GM19099 (cell line): ENCODE results near the gene RNF103.

Source experiments
- POLR2A ChIP-seq: IDR thresholded peaks from 3 replicates; pipeline ENCODE4 v1.6.1; 2011; ENCODE audit warnings: low read depth; ENCODE audit not compliant: insufficient read length; ENCODE audit errors: extremely low read depth

RNF103 gene

GRCh38 chr2:86598966-86599365 is 24.7 kb downstream of the RNF103 start:
- no peak for TF ChIP-seq POLR2A

GRCh38 chr2:86596118-86596517 is 27.5 kb downstream of the RNF103 start:
- TF ChIP-seq POLR2A: no peak

GRCh38 chr2:86593266-86593665 is 30.4 kb downstream of the RNF103 start:
- TF ChIP-seq POLR2A: no peak

- TF ChIP-seq POLR2A: no peak
Measured at GRCh38 chr2:86592547-86593230, 31.0 kb downstream of the RNF103 start.

- no peak for TF ChIP-seq POLR2A
Measured at GRCh38 chr2:86584151-86584913, 39.3 kb downstream of the RNF103 start.

GRCh38 chr2:86580560-86580959 is 43.1 kb downstream of the RNF103 start:
- no peak for TF ChIP-seq POLR2A

- TF ChIP-seq POLR2A: no peak
Measured at GRCh38 chr2:86577817-86578456, 45.7 kb downstream of the RNF103 start.

GRCh38 chr2:86570059-86570458 is 53.6 kb downstream of the RNF103 start:
- TF ChIP-seq POLR2A: no peak

- TF ChIP-seq POLR2A: no peak
Measured at GRCh38 chr2:86566821-86567190, 56.9 kb downstream of the RNF103 start.

GRCh38 chr2:86566158-86566820 is 57.4 kb downstream of the RNF103 start:
- no peak for TF ChIP-seq POLR2A

GRCh38 chr2:86563650-86564061 is 60.0 kb downstream of the RNF103 start:
- no peak for TF ChIP-seq POLR2A

- peak; percentile 91 for TF ChIP-seq POLR2A
Measured at GRCh38 chr2:86562922-86563649, 60.6 kb downstream of the RNF103 start, which contains the start of gene CHMP3. Gene CHMP3 (minus strand): TSS chr2:86563443. CDS start chr2:86563348, 95 bp downstream.

- no peak for TF ChIP-seq POLR2A
Measured at GRCh38 chr2:86562485-86562921, 61.2 kb downstream of the RNF103 start.

GRCh38 chr2:86557836-86558235 is 65.8 kb downstream of the RNF103 start:
- TF ChIP-seq POLR2A: no peak
